Right lobe of liver (tissue), 4 donors: ENCODE data around the gene DOCK2.

ENCODE experiments used
- CTCF ChIP-seq, 4 donors: fragments of 200-600 bp in 3 of 4; fragments of 450-650 bp in 1 of 4; IDR thresholded peaks; one replicate each; pipeline versions ENCODE4 v1.5.1 to v1.8.0; 2016 to 2022; ENCODE audit warnings: antibody characterized with exemption in 4 of 4, mild to moderate bottlenecking in 2 of 4
- POLR2A ChIP-seq: fragments of 450-650 bp; IDR thresholded peaks from one replicate; pipeline ENCODE4 v1.6.1; 2017; ENCODE audit warnings: antibody characterized with exemption, mild to moderate bottlenecking
- donor health status: DM: no; HTN: no; CAD: no.
- donor health status: DM: no; HTN: no; CAD: no.
- donor health status: DM: no; HTN: yes; CAD: no.

GRCh38 chr5:169629847-169630548 is 7.1 kb upstream of the DOCK2 start:
- no peak for TF ChIP-seq CTCF (IDR thresholded peaks at IDR 0.05)
- TF ChIP-seq POLR2A, result no peak
